ENCODE results near the gene CFAP53.

- TF ChIP-seq CSRNP3 (CRISPR knock-in tag; IDR thresholded peaks at IDR 0.05) (no peak), ESRRG (CRISPR knock-in tag; IDR thresholded peaks at IDR 0.05) (no peak), ZNF8 (CRISPR knock-in tag; IDR thresholded peaks at IDR 0.05) (no peak)
These were observed 7.7 kb upstream of the CFAP53 start for GRCh38 chr18:50274044-50274442.

Measured in SK-N-SH treated with all-trans-retinoic acid at 6 μM for 48 hours (cell line).